Type B pancreatic cell (in vitro differentiated cells): ENCODE data around the gene EEF2KMT. TPM values are rescaled to one million over a fixed set of nuclear protein-coding genes. Genes with fewer than 3 reads are reported as not detected.
"Not testable (repeated sequence)": the region's sequence is repeated elsewhere in the genome, so short reads cannot be mapped to it uniquely, and the experiment has no call there.

Experiments
- DNase-seq: peaks from one replicate; pipeline ENCODE4 v3.0.0; 2021; ENCODE audit warnings: mixed read lengths; ENCODE audit not compliant: unreplicated experiment; ENCODE audit errors: extremely low spot score
- H3K27ac Mint-ChIP-seq: 2 replicates; pipeline ENCODE4 v1.8.0; 2021; ENCODE audit warnings: mild to moderate bottlenecking, mixed read lengths
- H3K27me3 Mint-ChIP-seq: 2 replicates; pipeline ENCODE4 v1.8.0; 2021; ENCODE audit warnings: mixed read lengths
- H3K36me3 Mint-ChIP-seq: 2 replicates; pipeline ENCODE4 v1.8.0; 2021; ENCODE audit warnings: mixed read lengths
- H3K4me1 Mint-ChIP-seq: one replicate; pipeline ENCODE4 v1.8.0; 2021; ENCODE audit warnings: mixed read lengths; ENCODE audit not compliant: unreplicated experiment
- H3K4me3 Mint-ChIP-seq: 2 replicates; pipeline ENCODE4 v1.8.0; 2021; ENCODE audit warnings: mild to moderate bottlenecking, mixed read lengths
- H3K9me3 Mint-ChIP-seq: 2 replicates; pipeline ENCODE4 v1.8.0; 2021; ENCODE audit warnings: mixed read lengths
- total RNA-seq: library from RNA; stranded (reverse); gene quantifications from 2 replicates; pipeline ENCODE4 v1.2.1, GENCODE V29; 2021; ENCODE audit warnings: low replicate concordance
- TF ChIP-seq, protein P1 (sequence below): fragments of 200-600 bp; sonication (generic); conservative IDR thresholded peaks from 2 replicates; pipeline ENCODE4 v1.5.0; 2021; ENCODE audit warnings: antibody characterized with exemption, mild to moderate bottlenecking

The EEF2KMT gene
- total RNA-seq, 1 donor from 2014 or later = 16.5 TPM

DNA sequence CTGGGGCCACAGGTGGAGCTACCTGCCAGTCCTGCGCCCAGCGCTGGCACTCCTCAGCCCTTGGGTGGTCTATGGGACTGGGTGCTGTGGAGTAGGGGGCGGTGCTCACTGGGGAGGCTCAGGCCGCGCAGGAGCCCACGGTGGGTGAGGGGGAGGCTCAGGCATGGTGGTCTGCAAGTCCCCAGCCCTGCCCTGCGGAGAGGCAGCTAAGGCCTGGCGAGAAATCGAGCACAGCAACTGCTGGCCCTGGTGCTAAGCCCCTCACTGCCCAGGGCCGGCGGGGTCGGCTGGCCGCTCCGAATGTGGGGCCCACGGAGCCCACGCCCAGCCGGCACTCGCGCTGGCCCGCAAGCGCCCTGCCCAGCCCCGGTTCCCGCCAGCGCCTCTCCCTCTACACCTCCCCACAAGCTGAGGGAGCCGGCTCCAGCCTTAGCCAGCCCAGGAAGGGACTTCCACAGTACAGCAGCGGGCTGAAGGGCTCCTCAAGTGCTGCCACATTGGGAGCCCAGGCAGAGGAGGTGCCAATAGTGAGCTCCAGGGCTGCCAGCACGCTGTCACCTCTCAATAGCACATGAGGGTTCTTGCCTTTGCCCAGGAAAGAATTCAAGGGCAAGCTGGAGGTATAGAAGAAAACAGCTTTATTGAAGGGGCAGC, 11.0 kb upstream of the EEF2KMT start:
- H3K4me1 Mint-ChIP-seq = peaks cover 3% of the 10 kb centered on the region
- H3K9me3 Mint-ChIP-seq = no peaks in the 10 kb centered on the region
- H3K4me3 Mint-ChIP-seq = no peak overlapping the region
- no peak for DNase-seq
- TF ChIP-seq, protein P1, sequence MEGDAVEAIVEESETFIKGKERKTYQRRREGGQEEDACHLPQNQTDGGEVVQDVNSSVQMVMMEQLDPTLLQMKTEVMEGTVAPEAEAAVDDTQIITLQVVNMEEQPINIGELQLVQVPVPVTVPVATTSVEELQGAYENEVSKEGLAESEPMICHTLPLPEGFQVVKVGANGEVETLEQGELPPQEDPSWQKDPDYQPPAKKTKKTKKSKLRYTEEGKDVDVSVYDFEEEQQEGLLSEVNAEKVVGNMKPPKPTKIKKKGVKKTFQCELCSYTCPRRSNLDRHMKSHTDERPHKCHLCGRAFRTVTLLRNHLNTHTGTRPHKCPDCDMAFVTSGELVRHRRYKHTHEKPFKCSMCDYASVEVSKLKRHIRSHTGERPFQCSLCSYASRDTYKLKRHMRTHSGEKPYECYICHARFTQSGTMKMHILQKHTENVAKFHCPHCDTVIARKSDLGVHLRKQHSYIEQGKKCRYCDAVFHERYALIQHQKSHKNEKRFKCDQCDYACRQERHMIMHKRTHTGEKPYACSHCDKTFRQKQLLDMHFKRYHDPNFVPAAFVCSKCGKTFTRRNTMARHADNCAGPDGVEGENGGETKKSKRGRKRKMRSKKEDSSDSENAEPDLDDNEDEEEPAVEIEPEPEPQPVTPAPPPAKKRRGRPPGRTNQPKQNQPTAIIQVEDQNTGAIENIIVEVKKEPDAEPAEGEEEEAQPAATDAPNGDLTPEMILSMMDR = no peak
- H3K36me3 Mint-ChIP-seq = no peaks in the 10 kb centered on the region
- no peak overlapping the region for H3K27ac Mint-ChIP-seq
- peaks cover 6% of the 10 kb centered on the region for H3K27me3 Mint-ChIP-seq

DNA sequence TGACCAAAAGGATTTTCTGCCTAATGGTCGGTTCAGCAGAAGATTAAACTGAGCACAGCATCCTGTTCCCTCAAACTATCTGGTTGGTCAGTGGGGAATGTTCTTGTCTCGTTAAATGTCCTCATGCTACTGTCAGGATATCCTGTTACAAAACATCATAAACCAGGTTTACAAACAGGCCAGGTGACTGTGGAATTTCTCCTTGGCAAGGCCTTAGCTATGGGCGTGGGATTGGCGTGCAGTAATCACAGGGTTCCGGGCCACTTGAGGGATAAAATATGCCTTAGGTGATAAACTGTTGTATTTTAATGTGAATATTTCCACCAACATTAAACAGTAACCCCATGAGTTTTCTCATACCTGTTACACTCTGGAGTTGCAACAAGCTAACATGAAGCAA, 7.4 kb upstream of the EEF2KMT start:
- H3K27ac Mint-ChIP-seq, H3K4me1 Mint-ChIP-seq, DNase-seq, H3K36me3 Mint-ChIP-seq, H3K27me3 Mint-ChIP-seq, H3K9me3 Mint-ChIP-seq, H3K4me3 Mint-ChIP-seq: not testable (repeated sequence)

DNA sequence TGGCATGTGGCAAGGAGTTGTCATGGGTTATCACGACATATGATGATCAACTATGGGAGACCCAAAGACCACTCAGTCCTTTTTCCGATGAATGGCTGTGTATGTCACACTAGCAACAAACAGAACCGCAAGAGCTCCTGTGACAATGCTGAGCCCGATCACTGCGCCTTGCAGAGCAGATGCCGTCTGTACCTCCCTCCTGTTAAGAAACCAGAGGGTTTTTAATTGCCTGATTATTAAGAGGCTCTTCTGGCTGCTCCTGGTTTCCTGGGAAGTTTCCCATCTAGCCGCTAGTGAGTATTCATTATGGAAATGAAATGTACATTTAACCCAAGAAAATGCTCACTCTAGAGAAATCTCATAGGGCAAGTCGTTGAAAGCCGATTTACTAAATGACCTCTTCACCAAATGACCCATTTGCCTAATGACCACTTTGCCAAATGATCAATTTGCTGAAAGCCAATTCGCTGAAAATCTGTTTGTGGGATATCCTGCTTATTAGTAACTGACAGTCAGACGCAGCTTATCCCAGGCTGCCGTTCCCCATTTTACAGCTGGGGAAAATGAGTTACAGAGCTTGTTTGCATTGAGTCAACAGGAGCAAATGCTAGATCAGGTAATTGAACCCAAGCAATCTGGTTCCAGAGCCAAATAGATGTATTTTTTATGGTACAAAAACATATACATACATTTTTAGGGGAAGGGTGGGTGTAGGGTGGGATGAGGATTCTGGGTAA, 5.9 kb upstream of the EEF2KMT start:
- not testable (repeated sequence) for H3K9me3 Mint-ChIP-seq, H3K36me3 Mint-ChIP-seq, H3K27me3 Mint-ChIP-seq, H3K4me1 Mint-ChIP-seq, H3K27ac Mint-ChIP-seq, DNase-seq, H3K4me3 Mint-ChIP-seq

DNA sequence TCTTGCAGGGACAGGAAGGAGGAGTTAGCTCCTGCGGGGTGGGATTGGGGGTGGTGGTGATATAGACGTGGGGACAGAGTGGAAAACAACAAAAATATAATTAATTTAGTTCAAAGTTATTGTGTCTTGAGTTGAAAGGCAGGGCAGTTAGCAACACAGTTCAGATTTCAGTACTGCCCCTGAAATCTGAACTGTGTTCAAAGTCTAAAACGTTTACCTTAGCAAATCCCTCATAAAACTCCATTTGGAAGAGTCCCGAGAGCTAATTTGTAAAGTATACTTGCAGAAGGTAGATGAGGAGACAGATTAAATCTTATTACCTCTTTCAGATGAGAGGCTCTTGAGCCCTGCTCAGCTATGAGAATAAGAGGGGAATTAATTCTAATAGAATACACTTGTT, 1.6 kb upstream of the EEF2KMT start:
- not testable (repeated sequence) for H3K4me1 Mint-ChIP-seq, H3K27me3 Mint-ChIP-seq, H3K9me3 Mint-ChIP-seq, H3K36me3 Mint-ChIP-seq, DNase-seq
- Mint-ChIP-seq H3K4me3 (peak overlapping the region; percentile 86), H3K27ac (peak overlapping the region; percentile 59)

DNA sequence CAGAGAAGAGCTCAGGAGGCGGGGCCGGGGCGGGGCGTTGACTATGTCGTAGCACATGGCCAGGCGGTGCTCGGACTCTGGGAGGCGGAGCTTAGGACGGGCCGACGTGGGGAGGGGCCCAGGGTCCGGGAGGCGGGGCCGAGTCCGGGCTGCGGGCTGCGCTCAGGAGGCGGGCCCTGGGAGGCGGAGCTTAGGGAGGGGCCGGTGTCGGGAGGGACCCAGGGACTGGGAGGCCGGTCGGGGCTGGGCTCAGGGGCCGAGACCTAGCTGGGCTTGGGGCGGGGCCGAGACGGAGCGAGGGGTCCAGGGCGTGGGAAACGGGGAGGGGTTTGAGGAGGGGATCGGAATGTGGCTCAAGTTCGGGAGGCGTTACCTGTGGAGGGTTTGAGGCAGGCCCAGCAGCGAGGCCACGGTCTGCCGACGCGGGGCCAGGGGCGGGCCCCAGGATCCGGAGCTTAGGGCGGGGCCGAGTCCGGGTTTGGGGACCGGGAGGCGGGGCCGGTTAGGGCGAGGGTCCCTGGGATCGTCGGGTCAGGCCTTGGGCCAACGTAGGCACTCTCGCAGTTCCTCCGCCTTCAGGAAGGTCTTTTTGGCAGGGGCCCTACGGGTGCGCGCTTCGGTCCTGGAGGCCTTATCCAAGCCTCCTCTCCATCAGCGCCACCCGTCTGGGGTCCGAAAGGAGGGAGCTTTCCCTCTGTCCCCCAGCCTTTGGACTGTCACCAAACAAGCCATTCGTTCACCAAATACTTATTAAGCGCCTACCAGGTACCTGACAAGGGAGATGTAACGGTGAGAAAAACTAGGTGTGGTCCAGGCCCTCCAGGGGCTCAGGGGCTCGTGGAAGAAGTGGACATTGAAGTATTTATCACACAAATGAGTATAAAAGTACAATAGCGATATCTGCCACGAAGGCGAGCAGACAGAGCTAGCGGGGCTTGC, 895 bp upstream of the EEF2KMT start:
- H3K27me3 Mint-ChIP-seq, H3K9me3 Mint-ChIP-seq, H3K36me3 Mint-ChIP-seq, H3K4me1 Mint-ChIP-seq: not testable (repeated sequence)
- DNase-seq = peak; percentile 87
- Mint-ChIP-seq H3K4me3 (peak overlapping the region; percentile 90), H3K27ac (peak overlapping the region; percentile 91)

DNA sequence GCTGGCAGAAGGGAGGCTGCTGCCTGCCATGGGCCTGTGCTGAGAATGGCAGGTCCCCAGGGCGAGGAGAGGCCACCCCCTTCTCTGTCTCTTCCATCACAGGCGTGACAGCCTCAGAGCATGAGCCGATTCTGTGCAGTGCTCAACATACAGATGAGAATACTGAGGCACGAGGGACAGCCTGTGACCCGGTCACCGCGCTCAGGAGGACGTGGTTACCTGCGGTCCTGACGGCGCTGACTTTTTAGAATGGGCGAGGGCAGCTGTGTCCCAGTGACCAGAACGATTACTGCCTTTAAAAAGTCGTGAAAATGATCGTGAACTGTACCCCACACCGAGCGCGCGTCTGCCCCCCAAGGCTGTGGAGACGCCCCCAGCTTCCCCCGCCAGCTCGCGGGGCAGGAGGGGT, 530 bp downstream of the EEF2KMT start:
- DNase-seq, H3K27me3 Mint-ChIP-seq, H3K9me3 Mint-ChIP-seq, H3K4me1 Mint-ChIP-seq, H3K36me3 Mint-ChIP-seq: not testable (repeated sequence)
- TF ChIP-seq, protein P1 = peak; percentile 21
- H3K27ac Mint-ChIP-seq = peak overlapping the region; percentile 86
- H3K4me3 Mint-ChIP-seq = peak overlapping the region; percentile 93

DNA sequence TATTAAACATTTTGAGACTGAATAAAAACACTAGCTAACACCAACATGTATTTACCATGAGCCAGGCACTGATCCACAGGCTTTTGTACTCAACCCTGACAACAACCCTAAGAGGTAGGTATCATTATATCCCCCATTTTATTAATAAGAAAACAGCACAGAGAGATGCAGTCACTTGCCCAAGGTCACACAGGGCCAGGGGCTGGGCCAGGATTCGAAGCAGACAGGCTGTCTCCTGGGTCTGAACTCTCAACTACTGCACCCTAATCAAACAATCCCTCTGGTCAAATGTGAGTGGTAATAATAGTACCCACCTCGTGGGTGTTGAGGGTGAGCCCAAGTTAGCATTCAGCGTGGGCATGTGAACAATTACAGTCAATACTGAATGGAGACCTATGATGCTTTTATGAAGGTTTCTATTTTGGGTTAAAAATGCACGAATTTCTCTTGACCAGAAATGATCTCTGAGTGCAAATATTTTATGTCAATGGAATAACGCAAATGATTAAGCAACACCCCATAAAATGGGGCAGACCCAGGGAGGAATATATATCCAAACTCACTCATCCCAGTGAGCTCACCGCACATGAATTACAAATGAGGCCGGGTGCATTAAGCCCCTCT, 1.0 kb downstream of the EEF2KMT start:
- H3K36me3 Mint-ChIP-seq, H3K27me3 Mint-ChIP-seq, H3K9me3 Mint-ChIP-seq, DNase-seq: not testable (repeated sequence)
- peak overlapping the region; percentile 93 for H3K4me3 Mint-ChIP-seq
- H3K4me1 Mint-ChIP-seq = peaks cover 11% of the 10 kb centered on the region
- H3K27ac Mint-ChIP-seq = peak overlapping the region; percentile 86

DNA sequence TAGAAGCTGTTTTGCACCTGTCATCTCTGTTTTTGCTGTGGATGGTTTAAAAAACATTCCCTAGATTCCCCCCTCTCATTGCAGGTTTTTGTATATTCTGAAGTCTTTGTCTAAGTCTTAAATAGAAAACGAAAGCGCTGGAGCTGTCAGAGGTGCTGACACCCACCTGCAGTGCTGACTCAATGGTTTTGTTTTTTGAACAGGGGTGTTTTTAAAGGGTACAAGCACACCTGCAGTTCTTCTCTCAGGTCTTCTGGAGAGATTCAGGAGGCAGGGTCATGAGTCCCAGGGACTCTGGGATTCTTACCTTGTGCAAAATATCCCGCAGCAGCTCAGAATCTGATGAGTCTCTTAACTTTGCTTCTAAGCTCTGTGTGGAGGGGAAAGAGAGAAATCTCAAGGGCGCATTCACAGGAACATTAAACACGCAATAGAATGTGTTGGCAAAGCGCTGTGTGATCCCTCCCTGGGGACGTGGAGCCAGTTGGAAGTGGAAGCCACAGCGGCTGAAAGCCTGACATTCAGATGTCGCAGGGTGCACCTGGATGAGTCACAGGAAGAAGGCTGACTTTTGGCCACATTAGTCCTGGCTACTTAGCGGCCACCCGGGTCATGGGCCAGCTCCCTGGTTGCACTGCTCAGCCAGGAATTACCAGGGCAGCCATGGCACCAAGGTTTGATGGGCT, 2.3 kb downstream of the EEF2KMT start:
- H3K4me3 Mint-ChIP-seq, H3K27me3 Mint-ChIP-seq, H3K27ac Mint-ChIP-seq, H3K9me3 Mint-ChIP-seq, DNase-seq, H3K36me3 Mint-ChIP-seq: not testable (repeated sequence)
- H3K4me1 Mint-ChIP-seq = peaks cover 11% of the 10 kb centered on the region

DNA sequence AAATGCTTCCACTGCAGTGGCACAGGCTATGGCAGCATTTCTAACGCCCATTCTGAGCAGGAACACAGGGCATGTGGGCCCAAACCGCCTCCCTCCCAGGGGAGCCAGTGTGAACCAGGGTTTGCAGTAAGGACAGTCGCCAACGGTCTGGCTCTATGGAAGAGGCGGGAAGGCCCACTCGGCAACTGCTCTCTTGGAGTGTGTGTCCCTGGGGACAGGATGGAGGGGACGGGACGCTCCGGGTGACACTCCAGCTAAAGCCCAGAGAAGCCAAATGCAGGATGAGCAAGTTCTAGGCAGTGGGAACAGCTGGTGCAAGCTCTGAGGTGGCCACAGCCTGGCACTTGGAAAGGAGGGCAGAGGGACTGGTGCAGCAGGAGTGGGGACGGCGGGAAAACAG, 3.8 kb downstream of the EEF2KMT start:
- DNase-seq, H3K36me3 Mint-ChIP-seq, H3K4me3 Mint-ChIP-seq, H3K27me3 Mint-ChIP-seq, H3K9me3 Mint-ChIP-seq, H3K27ac Mint-ChIP-seq: not testable (repeated sequence)
- H3K4me1 Mint-ChIP-seq = peaks cover 11% of the 10 kb centered on the region

DNA sequence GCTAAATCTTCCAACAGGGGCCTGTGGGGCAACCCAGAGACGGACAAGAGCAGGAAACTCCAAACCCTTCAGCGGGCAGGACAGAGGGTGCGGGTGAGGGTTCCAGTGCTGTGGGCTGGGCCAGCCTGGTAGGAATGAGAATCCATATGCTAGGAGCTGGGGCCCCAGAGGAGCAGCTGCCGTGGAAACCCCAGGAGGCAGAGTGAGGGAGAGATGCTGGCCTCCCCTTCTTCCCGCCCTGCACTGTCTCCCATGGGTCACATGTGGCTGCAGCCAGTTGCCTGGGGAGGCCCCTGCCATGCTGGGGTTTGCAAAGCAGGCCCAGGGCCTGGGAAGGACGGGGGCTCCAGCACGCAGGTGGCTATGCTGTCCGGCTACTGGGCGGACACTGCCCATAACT, 4.5 kb downstream of the EEF2KMT start:
- H3K27me3 Mint-ChIP-seq, H3K27ac Mint-ChIP-seq, H3K9me3 Mint-ChIP-seq, DNase-seq, H3K4me3 Mint-ChIP-seq, H3K36me3 Mint-ChIP-seq: not testable (repeated sequence)
- peaks cover 11% of the 10 kb centered on the region for H3K4me1 Mint-ChIP-seq

DNA sequence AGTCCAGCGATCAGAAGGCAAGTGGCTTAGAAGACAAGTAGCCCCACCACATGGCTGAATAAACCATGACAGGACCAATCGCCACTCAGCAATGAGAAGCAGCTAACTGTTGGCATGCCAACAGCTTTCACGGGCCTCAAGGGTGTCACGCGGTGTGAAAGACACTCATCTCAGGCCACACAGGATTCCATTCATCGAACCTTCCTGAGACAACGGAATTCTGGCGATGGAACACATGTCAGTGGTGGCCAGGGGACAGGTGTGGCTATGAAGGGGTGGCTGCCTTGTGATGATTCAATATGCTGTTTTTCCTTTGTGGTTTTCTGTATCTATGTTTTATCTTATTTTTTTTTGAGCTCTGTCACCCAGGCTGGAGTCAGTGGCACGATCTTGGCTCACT, 7.0 kb downstream of the EEF2KMT start:
- not testable (repeated sequence) for DNase-seq, H3K4me3 Mint-ChIP-seq, H3K9me3 Mint-ChIP-seq, H3K36me3 Mint-ChIP-seq, H3K4me1 Mint-ChIP-seq, H3K27ac Mint-ChIP-seq, H3K27me3 Mint-ChIP-seq
